Measurements from ENCODE around the gene ARHGAP10. TPM values are rescaled to one million over a fixed set of nuclear protein-coding genes. Genes with fewer than 3 reads are reported as not detected.

ARHGAP10 gene
- total RNA-seq, 3 donors from 2014 or later (not counting 1 experiment from before 2014, with no cell fraction given): 13.9 to 28.7 (median 23.2) TPM

GRCh38 chr4:147786031-147786430 lies 54.1 kb downstream of the ARHGAP10 start:
- Histone ChIP-seq H3K9me3 (ENCODE audit: control insufficient read depth, insufficient read depth, low read length) (no peaks in the 10 kb centered on the region), H3K4me1 (ENCODE audit: control insufficient read depth, insufficient read depth, low read length) (no peaks in the 10 kb centered on the region), H3K27ac (ENCODE audit: low read length) (no peak overlapping the region), H3K27me3 (ENCODE audit: control insufficient read depth, insufficient read depth, low read length) (no peaks in the 10 kb centered on the region), H3K36me3 (ENCODE audit: control insufficient read depth, insufficient read depth, low read length) (no peaks in the 10 kb centered on the region), H3K4me3 (ENCODE audit: low read length) (no peak overlapping the region)
- DNase-seq (no peak), ATAC-seq (no peak)
- intact Hi-C loops (cut with micrococcal nuclease): no loop called here
- TF ChIP-seq CTCF (IDR thresholded peaks at IDR 0.05): no peak
- peaks cover 30 to 36% of the 10 kb centered on the region in 2 donors for H3K4me1 Mint-ChIP-seq
- H3K27ac Mint-ChIP-seq: peak overlapping the region; percentile 13 to 62
- no peaks in the 10 kb centered on the region for H3K9me3 Mint-ChIP-seq
- 92% methylated on average over 2 of the region's 2 CpGs for WGBS (ENCODE audit: insufficient coverage)
- H3K27me3 Mint-ChIP-seq (ENCODE audit: low read depth in 2 of 2): no peaks in the 10 kb centered on the region
- no peak overlapping the region for H3K4me3 Mint-ChIP-seq
- no peaks in the 10 kb centered on the region for H3K36me3 Mint-ChIP-seq

GRCh38 chr4:147786531-147786930 lies 54.6 kb downstream of the ARHGAP10 start:
- no peaks in the 10 kb centered on the region for H3K27me3 Mint-ChIP-seq (ENCODE audit: low read depth in 2 of 2)
- intact Hi-C loops (cut with micrococcal nuclease): no loop called here
- H3K36me3 ChIP-seq (ENCODE audit: control insufficient read depth, insufficient read depth, low read length): no peaks in the 10 kb centered on the region
- ATAC-seq: no peak
- no peaks in the 10 kb centered on the region for H3K9me3 Mint-ChIP-seq
- H3K27ac Mint-ChIP-seq: peak overlapping the region; percentile 19 to 62
- no peak for DNase-seq
- H3K27me3 ChIP-seq (ENCODE audit: control insufficient read depth, insufficient read depth, low read length): no peaks in the 10 kb centered on the region
- TF ChIP-seq CTCF (IDR thresholded peaks at IDR 0.05): no peak
- H3K9me3 ChIP-seq (ENCODE audit: control insufficient read depth, insufficient read depth, low read length): no peaks in the 10 kb centered on the region
- WGBS (ENCODE audit: insufficient coverage): 78% methylated on average over 2 of the region's 2 CpGs
- H3K27ac ChIP-seq (ENCODE audit: low read length): no peak overlapping the region
- peaks cover 30 to 34% of the 10 kb centered on the region in 2 donors for H3K4me1 Mint-ChIP-seq
- H3K4me1 ChIP-seq (ENCODE audit: control insufficient read depth, insufficient read depth, low read length): no peaks in the 10 kb centered on the region
- H3K4me3 ChIP-seq (ENCODE audit: low read length): no peak overlapping the region
- no peak overlapping the region for H3K4me3 Mint-ChIP-seq
- no peaks in the 10 kb centered on the region for H3K36me3 Mint-ChIP-seq

- H3K4me1 ChIP-seq (ENCODE audit: control insufficient read depth, insufficient read depth, low read length): no peaks in the 10 kb centered on the region
- no peaks in the 10 kb centered on the region for H3K36me3 ChIP-seq (ENCODE audit: control insufficient read depth, insufficient read depth, low read length)
- peak overlapping the region; percentile 10 to 19 for H3K27ac Mint-ChIP-seq
- no peak for TF ChIP-seq CTCF (IDR thresholded peaks at IDR 0.05)
- 95% methylated on average over 2 of the region's 2 CpGs for WGBS (ENCODE audit: insufficient coverage)
- H3K4me3 ChIP-seq (ENCODE audit: low read length): no peak overlapping the region
- no peak overlapping the region for H3K4me3 Mint-ChIP-seq
- H3K36me3 Mint-ChIP-seq: no peaks in the 10 kb centered on the region
- H3K9me3 Mint-ChIP-seq: no peaks in the 10 kb centered on the region
- no peak for ATAC-seq
- no peaks in the 10 kb centered on the region for H3K27me3 Mint-ChIP-seq (ENCODE audit: low read depth in 2 of 2)
- H3K4me1 Mint-ChIP-seq: peaks cover 30 to 34% of the 10 kb centered on the region in 2 donors
- no peaks in the 10 kb centered on the region for H3K9me3 ChIP-seq (ENCODE audit: control insufficient read depth, insufficient read depth, low read length)
- intact Hi-C loops (cut with micrococcal nuclease): no loop called here
- H3K27ac ChIP-seq (ENCODE audit: low read length): no peak overlapping the region
- H3K27me3 ChIP-seq (ENCODE audit: control insufficient read depth, insufficient read depth, low read length): no peaks in the 10 kb centered on the region
- DNase-seq: no peak
Measured at GRCh38 chr4:147787204-147787603, 55.3 kb downstream of the ARHGAP10 start.

- no peaks in the 10 kb centered on the region for H3K9me3 Mint-ChIP-seq
- H3K4me1 Mint-ChIP-seq: peaks cover 46 to 50% of the 10 kb centered on the region in 2 donors
- H3K36me3 ChIP-seq (ENCODE audit: control insufficient read depth, insufficient read depth, low read length): no peaks in the 10 kb centered on the region
- DNase-seq: no peak
- H3K36me3 Mint-ChIP-seq: no peaks in the 10 kb centered on the region
- no peak overlapping the region for H3K4me3 ChIP-seq (ENCODE audit: low read length)
- H3K27me3 Mint-ChIP-seq (ENCODE audit: low read depth in 2 of 2): no peaks in the 10 kb centered on the region
- 95% methylated on average over 2 of the region's 3 CpGs for WGBS (ENCODE audit: insufficient coverage)
- intact Hi-C loops (cut with micrococcal nuclease): no loop called here
- TF ChIP-seq CTCF (IDR thresholded peaks at IDR 0.05): no peak
- H3K27ac Mint-ChIP-seq: no peak overlapping the region
- ATAC-seq: no peak
- no peak overlapping the region for H3K4me3 Mint-ChIP-seq
- H3K27ac ChIP-seq (ENCODE audit: low read length): no peak overlapping the region
- no peaks in the 10 kb centered on the region for H3K9me3 ChIP-seq (ENCODE audit: control insufficient read depth, insufficient read depth, low read length)
- no peaks in the 10 kb centered on the region for H3K27me3 ChIP-seq (ENCODE audit: control insufficient read depth, insufficient read depth, low read length)
- H3K4me1 ChIP-seq (ENCODE audit: control insufficient read depth, insufficient read depth, low read length): peaks cover 9% of the 10 kb centered on the region
Measured at GRCh38 chr4:147788791-147789190, 56.9 kb downstream of the ARHGAP10 start.
